Ovary (tissue), 9 donors: Measurements from ENCODE around the gene PMPCA. TPM values are rescaled to one million over a fixed set of nuclear protein-coding genes. Genes with fewer than 3 reads are reported as not detected.

Experiments
- DNase-seq, 5 donors: peaks; one replicate each; pipeline ENCODE4 v3.0.0-alpha.2; 2019 to 2020
- H3K27ac ChIP-seq, 2 donors: fragments of 200-600 bp; one replicate each; pipeline versions ENCODE4 v1.5.1 to v1.8.0; 2019 to 2022
- H3K27me3 ChIP-seq: fragments of 200-600 bp; one replicate; pipeline ENCODE4 v1.8.0; 2022
- H3K36me3 ChIP-seq: fragments of 200-600 bp; sonication (generic); one replicate; pipeline ENCODE4 v1.5.1; 2019
- H3K4me1 ChIP-seq: one replicate; pipeline ENCODE4 v1.8.1; 2013; ENCODE audit warnings: mild to moderate bottlenecking, moderate library complexity; ENCODE audit not compliant: insufficient read depth
- H3K4me3 ChIP-seq: fragments of 200-600 bp; sonication (generic); one replicate; pipeline ENCODE4 v1.5.1; 2017
- H3K9me3 ChIP-seq, 2 donors: fragments of 200-600 bp in 1 of 2; sonication (generic) in 1 of 2; one replicate each; pipeline versions ENCODE4 v1.5.1 to v1.8.1; 2013 to 2019; ENCODE audit warnings: mild to moderate bottlenecking in 1 of 2, moderate library complexity in 1 of 2
- CTCF ChIP-seq, 3 donors: fragments of 450-650 bp in 2 of 3; fragments of 200-600 bp in 1 of 3; IDR thresholded peaks; one replicate each; pipeline versions ENCODE4 v1.5.1 to v1.8.0; 2016 to 2022; ENCODE audit warnings: antibody characterized with exemption in 3 of 3, mild to moderate bottlenecking in 1 of 3
- EP300 ChIP-seq: sonication (generic); formaldehyde crosslinking; IDR thresholded peaks from one replicate; pipeline ENCODE4 v1.6.1; 2017; ENCODE audit warnings: antibody characterized with exemption
- POLR2A ChIP-seq: fragments of 450-650 bp; IDR thresholded peaks from one replicate; pipeline ENCODE4 v1.6.1; 2017; ENCODE audit warnings: antibody characterized with exemption, mild to moderate bottlenecking, moderate library complexity
- WGBS, 3 donors: extraction: QIAGEN DNeasy Blood & Tissue Kit in 1 of 3; methylation state at CpG; one replicate each; pipeline versions ENCODE4 v1.1.5 to v1.1.7; 2013 to 2017; 5-methylcytosine and 5-hydroxymethylcytosine counted together
- intact Hi-C, 4 donors: fragments of 100-400 bp; cut with DNase I; formaldehyde crosslinking; loops; one replicate each; pipeline versions ENCODE4 v1.11.0 to v1.15.1; 2022 to 2023
- polyA plus RNA-seq, 2 donors: library from polyadenylated mRNA; stranded (reverse); fragments of 200-250 nt in 1 of 2; fragments of 350-450 nt in 1 of 2; fragmentation: Illumina TruSeq in 1 of 2; extraction: RNeasy Lipid Tissue Mini Kit (QIAGEN cat#74804) in 1 of 2; gene quantifications; one replicate each; pipeline ENCODE4 v1.2.3, GENCODE V29; 2013 to 2014
- total RNA-seq, 7 donors: library from RNA; depleted of rRNA in 2 of 7; stranded (reverse); fragments of >200 nt in 2 of 7; fragmentation: NEBNext Ultra II Directional in 3 of 7; extraction: Animal tissue kit (Norgen Biotek cat#: 25700) in 3 of 7; gene quantifications; one replicate each; pipeline versions ENCODE4 v1.1.0 to v1.2.4, GENCODE V29; 2016 to 2023
- donor health status: DM: no; HTN: no; CAD: no; lungs with moderate emphysema.
- donor health status: DM: no; HTN: no; CAD: no.
- donor health status: Bipolar disorder and iron deficiency.
- donor health status: DM: yes; HTN: yes; CAD: no.
- donor health status: DM: no; HTN: no; CAD: no.
- donor health status: DM: yes; HTN: yes; CAD: no.

The PMPCA gene
- total and polyA plus RNA-seq, 9 donors = 18.7 to 82.4 (median 40.1) TPM

- WGBS, 3 donors = 90 to 94% (median 91%) methylated on average over 20 to 36 of the region's 36 CpGs
- H3K27me3 ChIP-seq = no peaks in the 10 kb centered on the region
- no peaks in the 10 kb centered on the region for H3K9me3 ChIP-seq
- DNase-seq = no peak
- H3K27ac ChIP-seq = no peak overlapping the region
- H3K4me3 ChIP-seq = no peak overlapping the region
- no peaks in the 10 kb centered on the region for H3K36me3 ChIP-seq
- intact Hi-C loops = no loop called here
- no peaks in the 10 kb centered on the region for H3K4me1 ChIP-seq
- TF ChIP-seq POLR2A (no peak), CTCF (IDR thresholded peaks at IDR 0.05) (no peak), EP300 (no peak)
Measured at GRCh38 chr9:136431782-136432350, 21.4 kb downstream of the PMPCA start.

- TF ChIP-seq POLR2A (no peak), EP300 (no peak), CTCF (IDR thresholded peaks at IDR 0.05) (no peak)
- no peak for DNase-seq
- Histone ChIP-seq H3K4me1 (peaks cover 1% of the 10 kb centered on the region), H3K9me3 (no peaks in the 10 kb centered on the region), H3K27me3 (no peaks in the 10 kb centered on the region), H3K4me3 (no peak overlapping the region), H3K27ac (no peak overlapping the region), H3K36me3 (no peaks in the 10 kb centered on the region)
- intact Hi-C loops = no loop called here
- 85 to 95% (median 92%) methylated on average over 26 of the region's 26 CpGs for WGBS, 3 donors
Measured at GRCh38 chr9:136432591-136432990, 22.1 kb downstream of the PMPCA start.

GRCh38 chr9:136433043-136433715 is 22.7 kb downstream of the PMPCA start:
- Histone ChIP-seq H3K4me3 (no peak overlapping the region), H3K9me3 (no peaks in the 10 kb centered on the region), H3K36me3 (no peaks in the 10 kb centered on the region), H3K27me3 (no peaks in the 10 kb centered on the region), H3K4me1 (peaks cover 6% of the 10 kb centered on the region), H3K27ac (no peak overlapping the region)
- WGBS, 3 donors = 86 to 91% (median 90%) methylated on average over 33 to 36 of the region's 36 CpGs
- intact Hi-C loops = no loop called here
- DNase-seq = no peak
- no peak for TF ChIP-seq EP300
- TF ChIP-seq CTCF (IDR thresholded peaks at IDR 0.05) = no peak
- TF ChIP-seq POLR2A = no peak

- Histone ChIP-seq H3K9me3 (no peaks in the 10 kb centered on the region), H3K27me3 (no peaks in the 10 kb centered on the region), H3K4me3 (no peak overlapping the region), H3K36me3 (no peaks in the 10 kb centered on the region), H3K4me1 (peaks cover 12% of the 10 kb centered on the region), H3K27ac (no peak overlapping the region)
- intact Hi-C loops = no loop called here
- peak in 1 of 5 donors; percentile 28 for DNase-seq
- no peak for TF ChIP-seq POLR2A
- TF ChIP-seq CTCF (IDR thresholded peaks at IDR 0.05) = no peak
- no peak for TF ChIP-seq EP300
- whole genome bisulfite sequencing, 3 donors = 83 to 85% (median 84%) methylated on average over 31 to 37 of the region's 37 CpGs
Measured at GRCh38 chr9:136433849-136434579, 23.6 kb downstream of the PMPCA start.
